ENCODE results near the gene GSTM4.

The GSTM4 gene

GRCh38 chr1:109644670-109645069 is 11.2 kb upstream of the GSTM4 start:
- Histone ChIP-seq H3K36me3 (ENCODE audit: insufficient read depth, low read length) (no peaks in the 10 kb centered on the region), H3K4me1 (ENCODE audit: insufficient read depth, low read length, poor library complexity, severe bottlenecking) (peaks cover 9% of the 10 kb centered on the region), H3K79me2 (ENCODE audit: insufficient read depth, low read length) (no peaks in the 10 kb centered on the region), H3F3A (ENCODE audit: low read depth) (no peaks in the 10 kb centered on the region; the same call in 1 of the 2 replicates), H3K9me2 (replicated peaks; ENCODE audit: low read depth, low read length) (no peaks in the 10 kb centered on the region), H4K20me1 (ENCODE audit: insufficient read depth, low read length, poor library complexity, severe bottlenecking) (no peaks in the 10 kb centered on the region), H3K27me3 (ENCODE audit: insufficient read depth, low read length, poor library complexity, severe bottlenecking) (no peaks in the 10 kb centered on the region), H3K9me3 (ENCODE audit: insufficient read depth, low read depth, low read length) (no peaks in the 10 kb centered on the region), H3K4me3 (ENCODE audit: low read length, poor library complexity, severe bottlenecking) (no peak overlapping the region), H3K4me2 (ENCODE audit: low read depth, low read length, poor library complexity, severe bottlenecking) (no peak overlapping the region), H2AFZ (ENCODE audit: low read length) (no peak overlapping the region), H3K9ac (ENCODE audit: low read depth, low read length, poor library complexity, severe bottlenecking) (no peak overlapping the region)
- TF ChIP-seq CTCF (conservative IDR thresholded peaks at IDR 0.05; ENCODE audit: low read length) (no peak), EZH2phosphoT487 (IDR thresholded peaks at IDR 0.05; ENCODE audit: borderline replicate concordance) (no peak)

GRCh38 chr1:109649491-109649914 is 6.4 kb upstream of the GSTM4 start:
- Histone ChIP-seq H3K9me3 (ENCODE audit: insufficient read depth, low read depth, low read length) (no peaks in the 10 kb centered on the region), H2AFZ (ENCODE audit: low read length) (peak overlapping the region; percentile 86), H3K27me3 (ENCODE audit: insufficient read depth, low read length, poor library complexity, severe bottlenecking) (no peaks in the 10 kb centered on the region), H3K36me3 (ENCODE audit: insufficient read depth, low read length) (no peaks in the 10 kb centered on the region), H3K79me2 (ENCODE audit: insufficient read depth, low read length) (no peaks in the 10 kb centered on the region), H3K4me1 (ENCODE audit: insufficient read depth, low read length, poor library complexity, severe bottlenecking) (peaks cover 3% of the 10 kb centered on the region), H3K4me3 (ENCODE audit: low read length, poor library complexity, severe bottlenecking) (peak overlapping the region; percentile 40), H3K9me2 (replicated peaks; ENCODE audit: low read depth, low read length) (no peaks in the 10 kb centered on the region), H3K4me2 (ENCODE audit: low read depth, low read length, poor library complexity, severe bottlenecking) (peak overlapping the region; percentile 35), H4K20me1 (ENCODE audit: insufficient read depth, low read length, poor library complexity, severe bottlenecking) (no peaks in the 10 kb centered on the region), H3K9ac (ENCODE audit: low read depth, low read length, poor library complexity, severe bottlenecking) (no peak overlapping the region), H3F3A (ENCODE audit: low read depth) (no peaks in the 10 kb centered on the region)
- peak; percentile 62 for TF ChIP-seq CTCF (conservative IDR thresholded peaks at IDR 0.05; ENCODE audit: low read length)
- TF ChIP-seq EZH2phosphoT487 (IDR thresholded peaks at IDR 0.05; ENCODE audit: borderline replicate concordance): no peak

- Histone ChIP-seq H3K36me3 (ENCODE audit: insufficient read depth, low read length) (no peaks in the 10 kb centered on the region), H3F3A (ENCODE audit: low read depth) (no peaks in the 10 kb centered on the region), H3K79me2 (ENCODE audit: insufficient read depth, low read length) (no peaks in the 10 kb centered on the region), H3K9me3 (ENCODE audit: insufficient read depth, low read depth, low read length) (no peaks in the 10 kb centered on the region), H3K4me1 (ENCODE audit: insufficient read depth, low read length, poor library complexity, severe bottlenecking) (peaks cover 3% of the 10 kb centered on the region), H3K4me3 (ENCODE audit: low read length, poor library complexity, severe bottlenecking) (no peak overlapping the region), H2AFZ (ENCODE audit: low read length) (no peak overlapping the region), H3K4me2 (ENCODE audit: low read depth, low read length, poor library complexity, severe bottlenecking) (no peak overlapping the region), H3K9me2 (replicated peaks; ENCODE audit: low read depth, low read length) (no peaks in the 10 kb centered on the region), H4K20me1 (ENCODE audit: insufficient read depth, low read length, poor library complexity, severe bottlenecking) (no peaks in the 10 kb centered on the region), H3K9ac (ENCODE audit: low read depth, low read length, poor library complexity, severe bottlenecking) (no peak overlapping the region), H3K27me3 (ENCODE audit: insufficient read depth, low read length, poor library complexity, severe bottlenecking) (no peaks in the 10 kb centered on the region)
- TF ChIP-seq CTCF (conservative IDR thresholded peaks at IDR 0.05; ENCODE audit: low read length) (no peak), EZH2phosphoT487 (IDR thresholded peaks at IDR 0.05; ENCODE audit: borderline replicate concordance) (no peak)
Observed at GRCh38 chr1:109650609-109651008, 5.3 kb upstream of the GSTM4 start.

Measured in Loucy (cell line).